HUES6 (cell line): ENCODE measurements around the gene CFL1.
"Not testable (repeated sequence)": the region's sequence is repeated elsewhere in the genome, so short reads cannot be mapped to it uniquely, and the experiment has no call there.

Experiments used
- H3K27ac ChIP-seq: 2 replicates; pipeline ENCODE4 v1.7.0; 2013; ENCODE audit warnings: low read depth, mild to moderate bottlenecking, low read length, inconsistent platforms
- H3K27me3 ChIP-seq: 2 replicates; pipeline ENCODE4 v1.6.1; 2013; ENCODE audit warnings: low read length; ENCODE audit not compliant: control insufficient read depth, insufficient read depth
- H3K36me3 ChIP-seq: 2 replicates; pipeline ENCODE4 v1.6.1; 2013; ENCODE audit warnings: low read length; ENCODE audit not compliant: control insufficient read depth, insufficient read depth
- H3K4me1 ChIP-seq: 2 replicates; pipeline ENCODE4 v1.6.1; 2013; ENCODE audit warnings: low read length; ENCODE audit not compliant: control insufficient read depth, insufficient read depth
- H3K4me3 ChIP-seq: 2 replicates; pipeline ENCODE4 v1.5.1; 2013; ENCODE audit warnings: low read depth, low read length
- H3K9ac ChIP-seq: one replicate; pipeline ENCODE4 v1.6.1; 2013; ENCODE audit warnings: mild to moderate bottlenecking, low read length
- H3K9me3 ChIP-seq: 2 replicates; pipeline ENCODE4 v1.6.1; 2013; ENCODE audit warnings: low read depth, low read length; ENCODE audit not compliant: control insufficient read depth, insufficient read depth

CFL1 gene

GRCh38 chr11:65896034-65896999 lies 38.3 kb upstream of the CFL1 start:
- Histone ChIP-seq H3K27ac (no peak overlapping the region), H3K4me3 (no peak overlapping the region), H3K9ac (no peak overlapping the region), H3K9me3 (no peaks in the 10 kb centered on the region), H3K27me3 (peaks cover 26% of the 10 kb centered on the region), H3K36me3 (peaks cover 18% of the 10 kb centered on the region), H3K4me1 (peaks cover 19% of the 10 kb centered on the region)

- H3K27me3 ChIP-seq = peaks cover 18% of the 10 kb centered on the region
- H3K4me1 ChIP-seq = peaks cover 19% of the 10 kb centered on the region
- H3K9ac ChIP-seq = no peak overlapping the region
- no peak overlapping the region for H3K27ac ChIP-seq
- H3K9me3 ChIP-seq = no peaks in the 10 kb centered on the region
- peaks cover 18% of the 10 kb centered on the region for H3K36me3 ChIP-seq
- H3K4me3 ChIP-seq = no peak overlapping the region
Observed at GRCh38 chr11:65895482-65895981, 37.6 kb upstream of the CFL1 start.

GRCh38 chr11:65894034-65894591 lies 36.1 kb upstream of the CFL1 start:
- H3K27ac ChIP-seq = no peak overlapping the region
- H3K27me3 ChIP-seq = peaks cover 21% of the 10 kb centered on the region
- no peak overlapping the region for H3K9ac ChIP-seq
- H3K4me1 ChIP-seq = peaks cover 28% of the 10 kb centered on the region
- H3K4me3 ChIP-seq = no peak overlapping the region
- no peaks in the 10 kb centered on the region for H3K9me3 ChIP-seq
- H3K36me3 ChIP-seq = peaks cover 18% of the 10 kb centered on the region

GRCh38 chr11:65892661-65893317 lies 34.8 kb upstream of the CFL1 start:
- no peak overlapping the region for H3K27ac ChIP-seq
- no peak overlapping the region for H3K9ac ChIP-seq
- no peak overlapping the region for H3K4me3 ChIP-seq
- H3K9me3 ChIP-seq = no peaks in the 10 kb centered on the region
- peaks cover 27% of the 10 kb centered on the region for H3K4me1 ChIP-seq
- peaks cover 18% of the 10 kb centered on the region for H3K36me3 ChIP-seq
- H3K27me3 ChIP-seq = peaks cover 14% of the 10 kb centered on the region

GRCh38 chr11:65892137-65892540 lies 34.2 kb upstream of the CFL1 start:
- Histone ChIP-seq H3K9ac (peak overlapping the region; percentile 86), H3K36me3 (peaks cover 19% of the 10 kb centered on the region), H3K4me3 (peak overlapping the region; percentile 94), H3K4me1 (peaks cover 32% of the 10 kb centered on the region), H3K27me3 (peaks cover 14% of the 10 kb centered on the region)
- not testable (repeated sequence) for H3K27ac ChIP-seq, H3K9me3 ChIP-seq

GRCh38 chr11:65891219-65892136 lies 33.5 kb upstream of the CFL1 start:
- Histone ChIP-seq H3K4me3 (peak overlapping the region; percentile 94), H3K9me3 (no peaks in the 10 kb centered on the region), H3K27me3 (peaks cover 14% of the 10 kb centered on the region), H3K36me3 (peaks cover 19% of the 10 kb centered on the region), H3K4me1 (peaks cover 32% of the 10 kb centered on the region), H3K27ac (peak overlapping the region; percentile 73; the same call in 1 of the 2 replicates), H3K9ac (peak overlapping the region; percentile 86)

- no peaks in the 10 kb centered on the region for H3K9me3 ChIP-seq
- peaks cover 32% of the 10 kb centered on the region for H3K4me1 ChIP-seq
- H3K36me3 ChIP-seq = peaks cover 19% of the 10 kb centered on the region
- H3K27me3 ChIP-seq = peaks cover 14% of the 10 kb centered on the region
- peak within 1 kb of the TSS; percentile 86 for H3K9ac ChIP-seq
- peak within 1 kb of the TSS; percentile 73; the same call in 1 of the 2 replicates for H3K27ac ChIP-seq
- H3K4me3 ChIP-seq = peak within 1 kb of the TSS; percentile 94
Observed at GRCh38 chr11:65890324-65891218, 32.6 kb upstream of the CFL1 start, which contains the start of gene CCDC85B. Gene CCDC85B (plus strand): TSS chr11:65890673. CDS start chr11:65890784, 111 bp downstream.

- Histone ChIP-seq H3K9me3 (no peaks in the 10 kb centered on the region), H3K27ac (peak within 1 kb of the TSS; percentile 26; the same call in 1 of the 2 replicates), H3K27me3 (peaks cover 14% of the 10 kb centered on the region), H3K36me3 (peaks cover 36% of the 10 kb centered on the region), H3K9ac (peak within 1 kb of the TSS; percentile 63), H3K4me1 (peaks cover 22% of the 10 kb centered on the region), H3K4me3 (peak within 1 kb of the TSS; percentile 94)
Observed at GRCh38 chr11:65888163-65888814, 30.3 kb upstream of the CFL1 start, which contains the start of gene FIBP. Gene FIBP (minus strand): TSS chr11:65888471. CDS start chr11:65888418, 53 bp downstream.

GRCh38 chr11:65887723-65888162 lies 29.8 kb upstream of the CFL1 start:
- Histone ChIP-seq H3K4me3 (peak overlapping the region; percentile 94), H3K9me3 (no peaks in the 10 kb centered on the region), H3K36me3 (peaks cover 41% of the 10 kb centered on the region), H3K27me3 (peaks cover 14% of the 10 kb centered on the region), H3K27ac (no peak overlapping the region), H3K9ac (peak overlapping the region; percentile 63), H3K4me1 (peaks cover 22% of the 10 kb centered on the region)
